Transverse colon (tissue), 4 donors: Measurements from ENCODE around the gene PAPOLB. TPM values are rescaled to one million over a fixed set of nuclear protein-coding genes. Genes with fewer than 3 reads are reported as not detected.

Experiments
- DNase-seq: peaks from one replicate; pipeline ENCODE4 v3.0.0-alpha.2; 2019
- H3K27ac ChIP-seq, 4 donors: fragments of 200-600 bp; sonication (generic); 2 replicates each; pipeline ENCODE4 v1.5.1; 2016 to 2018; ENCODE audit warnings: inconsistent platforms in 4 of 4
- H3K27me3 ChIP-seq: fragments of 200-600 bp; sonication (generic); 2 replicates; pipeline ENCODE4 v1.5.1; 2017; ENCODE audit warnings: inconsistent platforms
- H3K36me3 ChIP-seq, 4 donors: fragments of 200-600 bp; sonication (generic); 2 replicates each; pipeline ENCODE4 v1.5.1; 2017 to 2019; ENCODE audit warnings: inconsistent platforms in 4 of 4
- H3K4me1 ChIP-seq, 4 donors: fragments of 200-600 bp; sonication (generic); 2 replicates each; pipeline ENCODE4 v1.5.1; 2017 to 2020; ENCODE audit warnings: inconsistent platforms in 4 of 4
- H3K4me3 ChIP-seq, 4 donors: fragments of 200-600 bp; sonication (generic); 1 replicate in 1 of 4; 2 replicates in 3 of 4; pipeline versions ENCODE4 v1.5.1 to v1.6.1; 2017 to 2019; ENCODE audit warnings: inconsistent platforms in 4 of 4
- H3K9me3 ChIP-seq, 2 donors: fragments of 200-600 bp; sonication (generic); 2 replicates each; pipeline ENCODE4 v1.5.1; 2017 to 2019; ENCODE audit warnings: inconsistent platforms in 2 of 2
- CTCF ChIP-seq, 5 experiments: fragments of 200-600 bp in 3 of 5; fragments of 450-650 bp in 2 of 5; sonication (generic) in 3 of 5; IDR thresholded peaks; 1 replicate in 2 of 5; 2 replicates in 3 of 5; pipeline ENCODE4 v1.5.1; 2016 to 2017; ENCODE audit warnings: antibody characterized with exemption in 5 of 5, inconsistent platforms in 3 of 5, mild to moderate bottlenecking in 2 of 5, moderate library complexity in 1 of 5
- EP300 ChIP-seq: sonication (generic); formaldehyde crosslinking; IDR thresholded peaks from one replicate; pipeline ENCODE4 v1.6.1; 2017; ENCODE audit warnings: antibody characterized with exemption, low read depth
- POLR2A ChIP-seq: fragments of 450-650 bp; IDR thresholded peaks from one replicate; pipeline ENCODE4 v1.6.1; 2016; ENCODE audit warnings: antibody characterized with exemption, mild to moderate bottlenecking, moderate library complexity
- POLR2AphosphoS5 ChIP-seq, 3 donors: sonication (generic); formaldehyde crosslinking; IDR thresholded peaks; one replicate each; pipeline ENCODE4 v1.6.1; 2016; ENCODE audit warnings: antibody characterized with exemption in 3 of 3
- WGBS, 2 donors: methylation state at CpG; one replicate each; pipeline ENCODE4 v1.1.5; 2018; ENCODE audit warnings: low coverage in 1 of 2; 5-methylcytosine and 5-hydroxymethylcytosine counted together
- in situ Hi-C, 4 donors: fragments of 200-750 bp; cut with MboI; loops; one replicate each; pipeline versions ENCODE4 v1.15.0 to v1.15.1; 2017; ENCODE audit warnings: low sequenced_read_pairs in 3 of 4, low pct_ligation_motif_present in 1 of 4, low pct_unique_long_range_greater_than_20kb in 1 of 4
- intact Hi-C: fragments of 100-400 bp; cut with DNase I; formaldehyde crosslinking; loops from one replicate; pipeline ENCODE4 v1.15.1; 2023; ENCODE audit warnings: low total_unique reads
- total RNA-seq, 4 donors: library from RNA; depleted of rRNA; stranded (reverse); fragments of >200 nt; gene quantifications; one replicate each; pipeline ENCODE4 v1.1.0, GENCODE V29; 2016

Gene PAPOLB
- total RNA-seq, 4 donors from 2014 or later, result 0.16 to 0.60 TPM; not detected in 2

GRCh38 chr7:4857189-4857588, 4.6 kb downstream of the PAPOLB start:
- Histone ChIP-seq H3K9me3 (no peaks in the 10 kb centered on the region), H3K36me3 (no peaks in the 10 kb centered on the region), H3K4me3 (no peak overlapping the region), H3K27me3 (peaks cover 7% of the 10 kb centered on the region), H3K27ac (no peak overlapping the region), H3K4me1 (no peaks in the 10 kb centered on the region)
- intact Hi-C loops (no loop called here), in situ Hi-C loops (no loop called here)
- no peak for DNase-seq
- TF ChIP-seq POLR2A (no peak), POLR2AphosphoS5 (IDR thresholded peaks at IDR 0.05) (no peak), CTCF (IDR thresholded peaks at IDR 0.05) (no peak), EP300 (no peak)
- 63% methylated on average over 3 of the region's 3 CpGs for WGBS, 2 donors

GRCh38 chr7:4856336-4857057, 5.3 kb downstream of the PAPOLB start:
- no peaks in the 10 kb centered on the region for H3K36me3 ChIP-seq
- no peak for TF ChIP-seq CTCF (IDR thresholded peaks at IDR 0.05)
- TF ChIP-seq EP300, result no peak
- TF ChIP-seq POLR2A, result no peak
- no peak for TF ChIP-seq POLR2AphosphoS5 (IDR thresholded peaks at IDR 0.05)
- no peak overlapping the region for H3K4me3 ChIP-seq
- H3K27ac ChIP-seq, result no peak overlapping the region
- in situ Hi-C loops, result no loop called here
- DNase-seq, result no peak
- 85 to 86% methylated on average over 10 of the region's 10 CpGs for WGBS, 2 donors
- H3K9me3 ChIP-seq, result no peaks in the 10 kb centered on the region
- H3K4me1 ChIP-seq, result no peaks in the 10 kb centered on the region
- H3K27me3 ChIP-seq, result no peaks in the 10 kb centered on the region
- intact Hi-C loops, result no loop called here

DNA sequence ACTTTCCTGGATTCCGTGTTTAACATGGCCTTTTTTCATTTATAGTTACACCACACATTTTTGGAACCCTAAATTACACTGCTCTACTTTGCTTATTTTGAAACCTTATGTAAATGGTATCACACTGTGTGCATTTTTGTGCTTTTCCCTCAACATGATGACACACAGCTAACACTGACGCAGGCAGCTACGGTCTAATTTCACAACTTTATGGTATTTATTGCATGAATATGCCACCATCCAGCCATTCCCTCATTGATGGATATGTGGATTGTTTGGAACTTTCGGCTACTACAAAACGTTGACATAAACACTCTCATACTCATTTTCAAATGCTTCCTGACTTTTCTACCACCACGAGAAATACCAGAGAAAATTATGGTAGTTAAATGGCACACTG, 6.9 kb downstream of the PAPOLB start:
- WGBS, 2 donors, result 58 to 61% methylated on average over 6 of the region's 6 CpGs
- Histone ChIP-seq H3K27ac (no peak overlapping the region), H3K27me3 (no peaks in the 10 kb centered on the region), H3K4me1 (no peaks in the 10 kb centered on the region), H3K4me3 (no peak overlapping the region), H3K36me3 (no peaks in the 10 kb centered on the region), H3K9me3 (no peaks in the 10 kb centered on the region)
- TF ChIP-seq CTCF (IDR thresholded peaks at IDR 0.05) (no peak), EP300 (no peak), POLR2A (no peak), POLR2AphosphoS5 (IDR thresholded peaks at IDR 0.05) (no peak)
- in situ Hi-C loops (no loop called here), intact Hi-C loops (no loop called here)
- no peak for DNase-seq

DNA sequence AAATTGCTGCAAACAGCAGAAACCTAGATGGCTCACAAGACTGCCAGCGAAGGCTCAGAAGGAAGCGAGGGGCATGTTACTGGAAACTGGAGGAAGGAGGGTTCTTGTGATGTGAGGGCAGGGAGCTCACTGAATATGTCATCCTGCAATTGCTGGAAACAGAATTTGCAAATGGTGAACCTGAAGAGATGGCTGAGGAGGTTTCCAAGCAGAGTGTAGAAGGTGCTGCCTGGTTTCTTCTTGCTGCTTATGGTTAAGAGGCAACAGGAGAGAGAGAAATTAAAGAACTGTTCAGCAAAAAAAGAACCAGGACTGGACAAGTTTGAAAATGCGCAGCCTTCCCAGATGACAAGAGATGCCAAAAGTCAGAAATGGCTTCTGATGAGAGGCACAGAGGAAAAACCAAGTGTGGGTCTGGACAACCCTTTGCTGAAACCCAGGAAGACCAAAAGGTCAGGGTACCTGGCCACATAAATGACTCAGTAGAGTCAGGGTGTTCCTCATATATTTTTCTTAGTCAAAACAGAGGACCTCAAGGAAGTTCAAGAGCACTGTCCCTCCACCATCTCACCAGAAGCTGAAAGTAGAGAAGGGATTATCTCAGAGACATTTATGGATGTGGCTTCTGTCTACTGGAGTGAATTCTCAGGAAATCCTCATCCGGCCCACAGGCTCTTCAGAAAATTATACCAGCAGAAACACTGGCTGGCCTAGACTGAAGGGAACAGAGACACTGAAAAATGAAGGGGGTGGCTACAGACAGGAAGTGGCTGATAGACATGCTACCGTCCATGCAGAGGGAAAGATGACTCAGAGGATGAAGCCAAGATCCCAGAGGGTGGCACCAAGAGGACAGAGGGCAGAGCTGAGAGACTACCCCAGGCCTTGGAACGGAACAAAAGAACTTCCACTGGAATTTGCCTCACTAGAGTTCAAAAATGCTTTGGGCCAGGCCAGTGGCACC, 10.1 kb downstream of the PAPOLB start:
- in situ Hi-C loops (no loop called here), intact Hi-C loops (no loop called here)
- Histone ChIP-seq H3K27me3 (no peaks in the 10 kb centered on the region), H3K9me3 (no peaks in the 10 kb centered on the region), H3K27ac (no peak overlapping the region), H3K4me3 (no peak overlapping the region), H3K36me3 (no peaks in the 10 kb centered on the region), H3K4me1 (no peaks in the 10 kb centered on the region)
- WGBS, 2 donors, result 71 to 76% methylated on average over 5 to 6 of the region's 6 CpGs
- no peak for DNase-seq
- TF ChIP-seq POLR2AphosphoS5 (IDR thresholded peaks at IDR 0.05) (no peak), POLR2A (no peak), CTCF (IDR thresholded peaks at IDR 0.05) (no peak), EP300 (no peak)
